Coronary artery (tissue), 2 donors: ENCODE results near the gene MADD.
A peak's percentile ranks its signal among the peaks of the same experiment; 100 is the strongest.
"Not testable (repeated sequence)": the region's sequence is repeated elsewhere in the genome, so short reads cannot be mapped to it uniquely, and the experiment has no call there.

Experiments used
- DNase-seq: peaks from one replicate; pipeline ENCODE4 v3.0.0-alpha.2; 2017; ENCODE audit warnings: low spot score
- H3K27ac ChIP-seq, 2 donors: fragments of 200-600 bp; sonication (generic); one replicate each; pipeline ENCODE4 v1.5.1; 2016 to 2019
- H3K4me3 ChIP-seq: fragments of 200-600 bp; sonication (generic); 2 replicates; pipeline ENCODE4 v1.5.1; 2016; ENCODE audit warnings: mild to moderate bottlenecking, moderate library complexity
- TF ChIP-seq, protein P1 (sequence below): fragments of 200-600 bp; sonication (generic); IDR thresholded peaks from one replicate; pipeline ENCODE4 v1.5.1; 2019; ENCODE audit warnings: antibody characterized with exemption

The MADD gene

GRCh38 chr11:47314992-47315391 lies 45.1 kb downstream of the MADD start:
- TF ChIP-seq, protein P1, sequence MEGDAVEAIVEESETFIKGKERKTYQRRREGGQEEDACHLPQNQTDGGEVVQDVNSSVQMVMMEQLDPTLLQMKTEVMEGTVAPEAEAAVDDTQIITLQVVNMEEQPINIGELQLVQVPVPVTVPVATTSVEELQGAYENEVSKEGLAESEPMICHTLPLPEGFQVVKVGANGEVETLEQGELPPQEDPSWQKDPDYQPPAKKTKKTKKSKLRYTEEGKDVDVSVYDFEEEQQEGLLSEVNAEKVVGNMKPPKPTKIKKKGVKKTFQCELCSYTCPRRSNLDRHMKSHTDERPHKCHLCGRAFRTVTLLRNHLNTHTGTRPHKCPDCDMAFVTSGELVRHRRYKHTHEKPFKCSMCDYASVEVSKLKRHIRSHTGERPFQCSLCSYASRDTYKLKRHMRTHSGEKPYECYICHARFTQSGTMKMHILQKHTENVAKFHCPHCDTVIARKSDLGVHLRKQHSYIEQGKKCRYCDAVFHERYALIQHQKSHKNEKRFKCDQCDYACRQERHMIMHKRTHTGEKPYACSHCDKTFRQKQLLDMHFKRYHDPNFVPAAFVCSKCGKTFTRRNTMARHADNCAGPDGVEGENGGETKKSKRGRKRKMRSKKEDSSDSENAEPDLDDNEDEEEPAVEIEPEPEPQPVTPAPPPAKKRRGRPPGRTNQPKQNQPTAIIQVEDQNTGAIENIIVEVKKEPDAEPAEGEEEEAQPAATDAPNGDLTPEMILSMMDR = no peak

DNA sequence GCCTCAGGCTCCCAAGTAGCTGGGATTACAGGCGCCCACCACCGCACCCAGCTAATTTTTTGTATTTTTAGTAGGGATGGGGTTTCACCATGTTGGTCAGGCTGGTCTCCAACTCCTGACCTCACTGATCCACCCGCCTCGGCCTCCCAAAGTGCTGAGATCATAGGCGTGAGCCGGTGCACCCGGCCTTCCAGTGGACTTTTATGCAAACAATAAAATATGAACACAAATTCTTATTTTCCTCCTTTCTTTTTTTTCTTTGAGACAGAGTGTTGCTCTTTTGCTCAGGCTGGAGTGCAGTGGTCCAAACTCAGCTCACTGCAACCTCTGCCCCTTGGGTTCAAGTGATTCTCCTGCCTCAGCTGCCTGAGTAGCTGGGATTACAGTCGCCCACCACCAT lies 46.6 kb downstream of the MADD start:
- not testable (repeated sequence) for DNase-seq, H3K27ac ChIP-seq, H3K4me3 ChIP-seq

More at GRCh38 chr11:47314992-47315391, 45.1 kb downstream of the MADD start:
- Histone ChIP-seq H3K4me3 (no peak overlapping the region), H3K27ac (no peak overlapping the region)
- DNase-seq = no peak

DNA sequence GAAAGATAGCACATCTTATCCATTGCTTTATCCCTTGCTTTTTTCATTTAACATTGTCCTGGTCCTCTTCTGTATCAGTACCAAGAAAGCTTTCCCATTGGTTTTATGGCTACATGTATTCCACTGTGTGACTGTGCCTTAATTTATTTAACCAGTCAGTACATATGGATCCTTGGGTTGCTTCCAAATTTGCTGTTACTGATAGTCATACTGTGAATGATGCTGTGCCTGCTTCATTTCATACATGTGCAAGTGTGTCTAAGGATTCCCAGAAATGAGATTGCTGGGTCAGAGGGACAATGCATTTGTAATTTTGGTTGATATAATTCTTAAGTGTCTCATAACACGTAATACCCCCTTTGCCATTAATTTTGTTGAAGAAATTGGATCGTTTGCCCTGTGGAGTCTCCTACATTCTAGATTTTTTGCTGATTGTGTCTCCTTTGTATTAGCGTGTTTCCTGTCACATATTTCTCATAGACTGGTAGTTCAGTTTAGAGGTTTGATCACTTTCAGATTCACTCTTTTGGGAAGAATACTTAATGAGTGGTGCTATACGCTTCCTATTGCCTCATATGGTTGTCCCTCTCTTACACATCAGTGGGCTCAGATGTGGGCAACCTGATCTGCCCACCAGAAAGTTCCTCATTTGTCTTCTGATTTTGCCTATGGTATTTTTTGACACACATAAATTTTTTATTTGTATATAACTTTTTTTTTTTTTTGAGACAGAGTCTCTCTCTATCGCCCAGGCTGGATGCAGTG lies 47.3 kb downstream of the MADD start:
- TF ChIP-seq, protein P1 = no peak
- no peak for DNase-seq
- Histone ChIP-seq H3K4me3 (no peak overlapping the region), H3K27ac (no peak overlapping the region)

GRCh38 chr11:47318166-47318565 lies 48.2 kb downstream of the MADD start:
- no peak overlapping the region for H3K27ac ChIP-seq
- no peak for DNase-seq
- TF ChIP-seq, protein P1 = no peak
- no peak overlapping the region for H3K4me3 ChIP-seq

GRCh38 chr11:47324520-47324919 lies 54.6 kb downstream of the MADD start:
- TF ChIP-seq, protein P1 = no peak
- DNase-seq = peak; percentile 64
- Histone ChIP-seq H3K27ac (no peak overlapping the region), H3K4me3 (no peak overlapping the region)

DNA sequence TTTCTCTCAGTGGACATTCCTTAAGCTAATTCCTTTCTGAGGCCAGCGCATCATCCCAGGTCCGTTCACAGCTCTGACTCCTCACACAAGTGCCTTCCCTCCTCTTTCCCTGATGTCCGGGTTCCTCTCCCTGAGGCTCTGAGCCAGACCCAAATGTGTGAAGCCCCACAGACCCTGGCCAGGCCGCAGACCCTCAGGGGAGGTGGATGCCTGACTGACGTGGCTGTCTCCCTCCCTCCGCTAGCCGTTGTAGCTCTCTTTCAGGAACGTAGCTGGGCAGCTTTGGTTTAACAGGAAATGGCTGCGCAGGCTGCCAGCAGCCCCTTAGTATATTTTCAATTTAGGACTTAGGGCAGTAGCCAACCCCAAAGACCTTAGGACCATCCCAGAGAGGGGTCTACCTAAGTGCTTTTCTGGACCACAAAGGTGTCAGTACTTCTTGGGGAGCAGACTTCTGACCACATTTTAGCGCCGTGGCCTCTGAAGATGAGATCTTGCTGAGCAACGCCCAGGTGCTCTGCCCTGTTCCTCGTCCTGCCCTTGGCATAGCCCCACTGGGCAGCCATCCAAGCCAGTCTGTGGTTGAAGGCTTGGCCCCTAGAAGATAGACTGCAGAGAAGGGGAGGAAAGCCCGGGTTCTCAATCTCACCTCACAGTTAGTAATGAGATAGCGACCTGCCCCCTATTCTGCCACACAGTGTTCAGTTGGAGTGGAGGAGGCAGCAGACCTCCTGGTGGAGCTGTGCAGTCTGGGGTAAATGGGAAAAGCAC lies 55.5 kb downstream of the MADD start:
- no peak overlapping the region for H3K27ac ChIP-seq
- TF ChIP-seq, protein P1 = no peak
- DNase-seq = no peak
- no peak overlapping the region for H3K4me3 ChIP-seq

DNA sequence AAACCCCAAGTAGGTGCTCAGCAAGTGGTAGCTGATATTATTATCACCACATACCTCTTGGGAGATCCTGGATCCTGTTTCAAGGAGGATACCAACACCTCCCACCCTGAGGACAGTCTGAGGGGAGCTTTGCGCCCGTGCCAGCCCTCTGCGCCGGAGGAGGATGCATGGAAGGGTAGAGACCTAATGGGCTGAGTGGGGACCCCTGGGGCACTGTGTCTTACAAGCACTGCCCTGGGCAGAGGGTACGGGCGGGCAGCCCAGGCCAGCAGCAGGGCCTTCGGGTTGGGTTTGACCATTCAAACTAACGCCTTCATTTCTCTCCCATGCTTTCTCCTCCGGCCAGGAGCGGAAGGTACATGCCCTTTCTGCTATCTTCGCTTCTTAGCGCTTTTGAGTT lies 56.3 kb downstream of the MADD start:
- DNase-seq = peak; percentile 54
- H3K27ac ChIP-seq = no peak overlapping the region
- H3K4me3 ChIP-seq = no peak overlapping the region
- TF ChIP-seq, protein P1 = no peak
